Measurements from ENCODE around the gene CBFA2T3.

The CBFA2T3 gene

GRCh38 chr16:88938119-88938776 lies 38.8 kb downstream of the CBFA2T3 start:
- DNase-seq (ENCODE audit: extremely low read depth, low read depth) = no peak
- TF ChIP-seq CTCF (IDR thresholded peaks at IDR 0.05; ENCODE audit: low read depth, low read length) = no peak

GRCh38 chr16:88937206-88937621 lies 39.8 kb downstream of the CBFA2T3 start:
- DNase-seq (ENCODE audit: extremely low read depth, low read depth) = no peak
- TF ChIP-seq CTCF (IDR thresholded peaks at IDR 0.05; ENCODE audit: low read depth, low read length) = no peak

- TF ChIP-seq CTCF (IDR thresholded peaks at IDR 0.05; ENCODE audit: low read depth, low read length) = no peak
- no peak for DNase-seq (ENCODE audit: extremely low read depth, low read depth)
Observed at GRCh38 chr16:88936556-88937205, 40.3 kb downstream of the CBFA2T3 start.

- no peak for TF ChIP-seq CTCF (IDR thresholded peaks at IDR 0.05; ENCODE audit: low read depth, low read length)
- no peak for DNase-seq (ENCODE audit: extremely low read depth, low read depth)
Observed at GRCh38 chr16:88936008-88936555, 40.9 kb downstream of the CBFA2T3 start.

- TF ChIP-seq CTCF (IDR thresholded peaks at IDR 0.05; ENCODE audit: low read depth, low read length) = no peak
- no peak for DNase-seq (ENCODE audit: extremely low read depth, low read depth)
Observed at GRCh38 chr16:88934066-88934667, 42.8 kb downstream of the CBFA2T3 start.

- no peak for TF ChIP-seq CTCF (IDR thresholded peaks at IDR 0.05; ENCODE audit: low read depth, low read length)
- no peak for DNase-seq (ENCODE audit: extremely low read depth, low read depth)
Observed at GRCh38 chr16:88932929-88933328, 44.1 kb downstream of the CBFA2T3 start.

- TF ChIP-seq CTCF (IDR thresholded peaks at IDR 0.05; ENCODE audit: low read depth, low read length) = no peak
- no peak for DNase-seq (ENCODE audit: extremely low read depth, low read depth)
Observed at GRCh38 chr16:88931936-88932335, 45.1 kb downstream of the CBFA2T3 start.

Measured in AG09319 (cell line).